Measurements from ENCODE around the gene ST13.

DNA sequence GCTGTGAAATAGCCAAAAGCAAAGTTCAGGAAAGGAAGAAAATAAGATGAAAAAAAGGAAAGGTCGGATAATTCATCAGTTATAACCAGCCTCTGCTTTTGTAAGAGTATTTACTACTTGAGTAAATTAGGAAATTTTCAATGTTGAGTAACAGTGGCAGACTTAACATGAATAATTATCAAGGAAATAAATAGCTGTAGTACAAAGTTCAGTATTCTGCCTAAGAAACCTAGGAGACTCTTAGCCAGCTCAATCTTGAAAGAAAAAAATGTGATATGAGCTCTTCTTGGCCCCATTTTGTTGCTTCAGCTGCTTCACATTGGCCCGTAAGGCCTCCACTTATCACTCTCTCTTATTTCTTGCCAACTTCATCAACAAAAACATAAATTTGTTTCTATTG is 22.5 kb upstream of the ST13 start:
- TF ChIP-seq RAD21 (IDR thresholded peaks at IDR 0.05; ENCODE audit: low read depth) (no peak), YY1 (IDR thresholded peaks at IDR 0.05; ENCODE audit: low read depth) (no peak), CEBPB (IDR thresholded peaks at IDR 0.05) (no peak), EGR1 (IDR thresholded peaks at IDR 0.05) (no peak), CREB1 (IDR thresholded peaks at IDR 0.05; ENCODE audit: low read depth) (no peak), EP300 (IDR thresholded peaks at IDR 0.05; ENCODE audit: borderline replicate concordance) (no peak)
- TF ChIP-seq, protein P1, sequence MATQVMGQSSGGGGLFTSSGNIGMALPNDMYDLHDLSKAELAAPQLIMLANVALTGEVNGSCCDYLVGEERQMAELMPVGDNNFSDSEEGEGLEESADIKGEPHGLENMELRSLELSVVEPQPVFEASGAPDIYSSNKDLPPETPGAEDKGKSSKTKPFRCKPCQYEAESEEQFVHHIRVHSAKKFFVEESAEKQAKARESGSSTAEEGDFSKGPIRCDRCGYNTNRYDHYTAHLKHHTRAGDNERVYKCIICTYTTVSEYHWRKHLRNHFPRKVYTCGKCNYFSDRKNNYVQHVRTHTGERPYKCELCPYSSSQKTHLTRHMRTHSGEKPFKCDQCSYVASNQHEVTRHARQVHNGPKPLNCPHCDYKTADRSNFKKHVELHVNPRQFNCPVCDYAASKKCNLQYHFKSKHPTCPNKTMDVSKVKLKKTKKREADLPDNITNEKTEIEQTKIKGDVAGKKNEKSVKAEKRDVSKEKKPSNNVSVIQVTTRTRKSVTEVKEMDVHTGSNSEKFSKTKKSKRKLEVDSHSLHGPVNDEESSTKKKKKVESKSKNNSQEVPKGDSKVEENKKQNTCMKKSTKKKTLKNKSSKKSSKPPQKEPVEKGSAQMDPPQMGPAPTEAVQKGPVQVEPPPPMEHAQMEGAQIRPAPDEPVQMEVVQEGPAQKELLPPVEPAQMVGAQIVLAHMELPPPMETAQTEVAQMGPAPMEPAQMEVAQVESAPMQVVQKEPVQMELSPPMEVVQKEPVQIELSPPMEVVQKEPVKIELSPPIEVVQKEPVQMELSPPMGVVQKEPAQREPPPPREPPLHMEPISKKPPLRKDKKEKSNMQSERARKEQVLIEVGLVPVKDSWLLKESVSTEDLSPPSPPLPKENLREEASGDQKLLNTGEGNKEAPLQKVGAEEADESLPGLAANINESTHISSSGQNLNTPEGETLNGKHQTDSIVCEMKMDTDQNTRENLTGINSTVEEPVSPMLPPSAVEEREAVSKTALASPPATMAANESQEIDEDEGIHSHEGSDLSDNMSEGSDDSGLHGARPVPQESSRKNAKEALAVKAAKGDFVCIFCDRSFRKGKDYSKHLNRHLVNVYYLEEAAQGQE (IDR thresholded peaks at IDR 0.05; ENCODE audit: low read depth), result no peak
- TF ChIP-seq, protein P2, sequence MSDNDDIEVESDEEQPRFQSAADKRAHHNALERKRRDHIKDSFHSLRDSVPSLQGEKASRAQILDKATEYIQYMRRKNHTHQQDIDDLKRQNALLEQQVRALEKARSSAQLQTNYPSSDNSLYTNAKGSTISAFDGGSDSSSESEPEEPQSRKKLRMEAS (IDR thresholded peaks at IDR 0.05), result no peak
- TF ChIP-seq, protein P3, sequence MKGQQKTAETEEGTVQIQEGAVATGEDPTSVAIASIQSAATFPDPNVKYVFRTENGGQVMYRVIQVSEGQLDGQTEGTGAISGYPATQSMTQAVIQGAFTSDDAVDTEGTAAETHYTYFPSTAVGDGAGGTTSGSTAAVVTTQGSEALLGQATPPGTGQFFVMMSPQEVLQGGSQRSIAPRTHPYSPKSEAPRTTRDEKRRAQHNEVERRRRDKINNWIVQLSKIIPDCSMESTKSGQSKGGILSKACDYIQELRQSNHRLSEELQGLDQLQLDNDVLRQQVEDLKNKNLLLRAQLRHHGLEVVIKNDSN (IDR thresholded peaks at IDR 0.05), result no peak

All from Ishikawa (cell line).